HepG2 (cell line): ENCODE data around the gene ITGB5. TPM values are rescaled to one million over a fixed set of nuclear protein-coding genes. Genes with fewer than 3 reads are reported as not detected.
"Not testable (repeated sequence)": the region's sequence is repeated elsewhere in the genome, so short reads cannot be mapped to it uniquely, and the experiment has no call there.

ENCODE experiments used
- ATAC-seq: fragments of 200-7000 bp; cut with Tn5 transposase; 3 replicates; pipeline ENCODE4 v1.9.1; 2020; ENCODE audit warnings: mild to moderate bottlenecking, moderate library complexity
- BruUV-seq: library from RNA; stranded (reverse); fragments of 400-500 nt; replicated peaks from 2 replicates; lab custom pipeline; 2021; lab: Mats Ljungman, UMichigan
- CTCF ChIA-PET: fragments of 300-600 bp; formaldehyde crosslinking; extraction: SDS; loops from one replicate; lab custom pipeline; 2021; ENCODE audit warnings: low total read pairs, inconsistent platforms, low intra/inter-chr PET ratio; lab: Yijun Ruan, JAX
- POLR2A ChIA-PET: fragments of 350-600 bp; sonication (Branson Sonifier 250); formaldehyde crosslinking; loops from one replicate; lab custom pipeline; 2020; ENCODE audit warnings: antibody characterized with exemption, inconsistent platforms; lab: Yijun Ruan, JAX
- DNase-seq: peaks from one replicate; pipeline ENCODE4 v3.0.0-alpha.2; 2015; ENCODE audit warnings: low spot score
- FAIRE-seq: peaks from 3 replicates; lab custom pipeline; 2011; peaks lifted over from hg19 to GRCh38; lab: Jason Lieb, UNC
- H2AFZ ChIP-seq: one replicate; pipeline ENCODE4 v1.6.1; 2011; ENCODE audit warnings: low read length, inconsistent platforms
- H3K27ac ChIP-seq: fragments of 300-600 bp; 3 replicates; pipeline ENCODE4 v1.8.0; 2011; ENCODE audit warnings: mixed run types, mild to moderate bottlenecking, mixed read lengths, low read length, inconsistent platforms; ENCODE audit not compliant: insufficient read depth; ENCODE audit errors: extremely low read length
- H3K27me3 ChIP-seq, 2 experiments: fragments of 200-600 bp in 1 of 2; 2 replicates in 1 of 2; 3 replicates in 1 of 2; pipeline versions ENCODE4 v1.6.0 to v1.8.0; 2011; ENCODE audit warnings: low read length in 2 of 2, mild to moderate bottlenecking in 2 of 2, moderate library complexity in 2 of 2, inconsistent platforms in 1 of 2; ENCODE audit not compliant: insufficient read depth in 2 of 2, control insufficient read depth in 1 of 2
- H3K36me3 ChIP-seq, 2 experiments: fragments of 200-600 bp in 1 of 2; replicated peaks in 1 of 2; 2 replicates in 1 of 2; 3 replicates in 1 of 2; pipeline versions ENCODE4 v1.5.1 to v1.8.0; 2011; ENCODE audit warnings: low read length in 2 of 2, inconsistent platforms in 1 of 2; ENCODE audit not compliant: insufficient read depth in 2 of 2, control insufficient read depth in 1 of 2
- H3K4me1 ChIP-seq: 2 replicates; pipeline ENCODE4 v1.5.1; 2012; ENCODE audit warnings: low read length, inconsistent platforms; ENCODE audit not compliant: insufficient read depth
- H3K4me2 ChIP-seq: 2 replicates; pipeline ENCODE4 v1.6.0; 2011; ENCODE audit warnings: low read depth, low read length, inconsistent platforms
- H3K4me3 ChIP-seq, 3 experiments: fragments of 200-600 bp in 1 of 3; sonication (generic), shearing (Covaris generic) in 1 of 3; replicated peaks in 1 of 3; 2 replicates each; pipeline ENCODE4 v1.5.1; 2011 to 2016; ENCODE audit warnings: low read length in 3 of 3, inconsistent platforms in 2 of 3, low read depth in 2 of 3, mild to moderate bottlenecking in 2 of 3, control low read depth in 1 of 3, mixed read lengths in 1 of 3; ENCODE audit not compliant: insufficient read depth in 1 of 3
- H3K79me2 ChIP-seq: one replicate; pipeline ENCODE4 v1.6.1; 2011; ENCODE audit warnings: low read length, inconsistent platforms; ENCODE audit not compliant: insufficient read depth
- H3K9ac ChIP-seq: 2 replicates; pipeline ENCODE4 v1.6.0; 2011; ENCODE audit warnings: mild to moderate bottlenecking, low read depth, low read length, inconsistent platforms; ENCODE audit not compliant: insufficient read depth
- H3K9me3 ChIP-seq: 2 replicates; pipeline ENCODE4 v1.5.1; 2012; ENCODE audit warnings: mild to moderate bottlenecking, low read length
- H4K20me1 ChIP-seq: 2 replicates; pipeline ENCODE4 v1.6.0; 2011; ENCODE audit warnings: inconsistent platforms, mild to moderate bottlenecking, low read length, moderate library complexity; ENCODE audit not compliant: insufficient read depth
- CBX5 ChIP-seq: sonication (generic); formaldehyde crosslinking; IDR thresholded peaks from 2 replicates; pipeline ENCODE4 v1.4.0; 2020; ENCODE audit warnings: missing genetic modification reagents, borderline replicate concordance
- SRSF1 ChIP-seq: fragments of 200-400 bp; formaldehyde crosslinking; optimal IDR thresholded peaks from 2 replicates; pipeline ENCODE3; 2017; ENCODE audit warnings: mild to moderate bottlenecking, low read depth, low read length, moderate library complexity
- TEAD3 ChIP-seq: optimal IDR thresholded peaks from 2 replicates; pipeline ENCODE3; 2016; ENCODE audit warnings: borderline replicate concordance
- ZBTB38 ChIP-seq: sonication (generic); formaldehyde crosslinking; IDR thresholded peaks from 2 replicates; pipeline ENCODE4 v1.5.1; 2020; ENCODE audit warnings: mild to moderate bottlenecking, missing genetic modification reagents
- ZNF432 ChIP-seq: sonication (generic); formaldehyde crosslinking; IDR thresholded peaks from 2 replicates; pipeline ENCODE4 v1.5.0; 2020; ENCODE audit warnings: missing genetic modification reagents, mild to moderate bottlenecking, borderline replicate concordance
- WGBS: methylation state at CpG from one replicate; pipeline ENCODE4 v1.1.6; 2017; ENCODE audit warnings: low lambda C conversion rate; 5-methylcytosine and 5-hydroxymethylcytosine counted together
- in situ Hi-C: cut with HindIII; loops from 2 replicates; pipeline ENCODE4 v1.10.0; 2017; ENCODE audit warnings: low pct_unique_long_range_greater_than_20kb; ENCODE audit not compliant: extremely low pct_ligation_motif_present
- intact Hi-C: fragments of 100-400 bp; cut with micrococcal nuclease; formaldehyde crosslinking; loops from one replicate; pipeline ENCODE4 v1.10.0; 2022; ENCODE audit not compliant: unreplicated experiment
- polyA plus RNA-seq, 8 experiments: library from polyadenylated mRNA; depleted of rRNA in 3 of 8; stranded (reverse) in 7 of 8; unstranded in 1 of 8; fragments of >200 nt; fragmentation: Illumina TruSeq in 4 of 8; extraction: Trizol in 4 of 8; gene quantifications; 2 replicates each; pipeline versions ENCODE4 v1.2.1 to v1.2.3, GENCODE V29; 2011 to 2016; ENCODE audit warnings: low read depth in 4 of 8, missing spikeins in 1 of 8, mixed read lengths in 1 of 8; ENCODE audit not compliant: insufficient read depth in 1 of 8
- total RNA-seq, 5 experiments: library from RNA; depleted of rRNA; stranded (reverse); fragments of >200 nt; fragmentation: Illumina TruSeq; extraction: Trizol; gene quantifications; 2 replicates each; pipeline ENCODE4 v1.2.3, GENCODE V29; 2016; ENCODE audit warnings: low read depth in 1 of 5
- TF ChIP-seq, protein P1 (sequence below): sonication (generic); formaldehyde crosslinking; IDR thresholded peaks from 2 replicates; pipeline ENCODE4 v1.5.0; 2020; ENCODE audit warnings: mild to moderate bottlenecking, missing genetic modification reagents, moderate library complexity
- TF ChIP-seq, protein P2 (sequence below): sonication (generic); formaldehyde crosslinking; IDR thresholded peaks from 2 replicates; pipeline ENCODE4 v1.4.0; 2020; ENCODE audit warnings: missing genetic modification reagents
- TF ChIP-seq, protein P3 (sequence below): sonication (generic); formaldehyde crosslinking; IDR thresholded peaks from 2 replicates; pipeline ENCODE4 v1.9.0; 2021; ENCODE audit warnings: missing genetic modification reagents, mild to moderate bottlenecking, borderline replicate concordance

Gene ITGB5
- total and polyA plus RNA-seq, 2 of the 13 experiments (the other 11 are each of a cell fraction or from before 2014, with no cell fraction given) = 74.1 to 343 TPM

DNA sequence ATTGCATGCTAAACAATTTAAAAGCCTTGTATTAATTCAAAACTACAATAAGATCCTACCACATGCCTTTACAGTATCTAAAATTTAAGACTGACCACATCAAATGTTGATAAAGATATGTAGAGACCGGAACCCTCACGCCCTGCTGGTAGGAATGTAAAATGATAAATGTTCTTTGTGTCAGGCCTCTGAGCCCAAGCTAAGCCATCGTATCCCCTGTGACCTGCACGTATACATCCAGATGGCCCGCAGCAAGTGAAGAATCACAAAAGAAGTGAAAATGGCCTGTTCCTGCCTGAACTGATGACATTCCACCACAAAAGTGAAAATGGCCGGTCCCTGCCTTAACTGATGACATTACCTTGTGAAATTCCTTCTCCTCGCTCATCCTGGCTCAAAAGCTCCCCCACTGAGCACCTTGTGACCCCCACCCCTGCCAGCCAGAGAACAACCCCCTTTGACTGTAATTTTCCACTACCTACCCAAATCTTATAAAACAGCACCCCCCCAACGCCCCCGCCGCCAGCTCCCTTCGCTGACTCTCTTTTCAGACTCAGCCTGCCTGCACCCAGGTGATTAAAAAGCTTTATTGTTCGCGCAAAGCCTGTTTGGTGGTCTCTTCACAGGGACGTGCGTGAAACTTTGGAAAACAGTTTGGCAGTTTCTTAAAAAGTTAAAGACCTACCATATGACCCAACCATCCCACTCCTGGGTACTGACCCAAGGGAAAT, 59.5 kb downstream of the ITGB5 start:
- Histone ChIP-seq H3K79me2 (peaks cover 13% of the 10 kb centered on the region), H3K36me3 (peaks cover 23 to 61% of the 10 kb centered on the region in 2 experiments), H3K4me1 (peaks cover 56% of the 10 kb centered on the region)
- in situ Hi-C loops, H3K27me3 ChIP-seq, H3K9me3 ChIP-seq, intact Hi-C loops, H4K20me1 ChIP-seq, CTCF ChIA-PET, DNase-seq, H3K4me2 ChIP-seq, H3K27ac ChIP-seq, H3K9ac ChIP-seq, H3K4me3 ChIP-seq, H2AFZ ChIP-seq, BruUV-seq: not testable (repeated sequence)
- TF ChIP-seq, protein P1, sequence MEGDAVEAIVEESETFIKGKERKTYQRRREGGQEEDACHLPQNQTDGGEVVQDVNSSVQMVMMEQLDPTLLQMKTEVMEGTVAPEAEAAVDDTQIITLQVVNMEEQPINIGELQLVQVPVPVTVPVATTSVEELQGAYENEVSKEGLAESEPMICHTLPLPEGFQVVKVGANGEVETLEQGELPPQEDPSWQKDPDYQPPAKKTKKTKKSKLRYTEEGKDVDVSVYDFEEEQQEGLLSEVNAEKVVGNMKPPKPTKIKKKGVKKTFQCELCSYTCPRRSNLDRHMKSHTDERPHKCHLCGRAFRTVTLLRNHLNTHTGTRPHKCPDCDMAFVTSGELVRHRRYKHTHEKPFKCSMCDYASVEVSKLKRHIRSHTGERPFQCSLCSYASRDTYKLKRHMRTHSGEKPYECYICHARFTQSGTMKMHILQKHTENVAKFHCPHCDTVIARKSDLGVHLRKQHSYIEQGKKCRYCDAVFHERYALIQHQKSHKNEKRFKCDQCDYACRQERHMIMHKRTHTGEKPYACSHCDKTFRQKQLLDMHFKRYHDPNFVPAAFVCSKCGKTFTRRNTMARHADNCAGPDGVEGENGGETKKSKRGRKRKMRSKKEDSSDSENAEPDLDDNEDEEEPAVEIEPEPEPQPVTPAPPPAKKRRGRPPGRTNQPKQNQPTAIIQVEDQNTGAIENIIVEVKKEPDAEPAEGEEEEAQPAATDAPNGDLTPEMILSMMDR = peak; percentile 41
- TF ChIP-seq ZBTB38 (CRISPR knock-in tag) (0 out of 2 replicates have a peak, but pooled peaks have one; percentile 35), TEAD3 (peak; percentile 98)
- POLR2A ChIA-PET = interaction anchor here (0.6 to 1.4 kb wide), 3 partner anchors 9 to 15 kb away, joined by 3 to 4 read pairs (median 3); no protein-coding TSS in a partner anchor
- ATAC-seq = peak; percentile 68; the same call in 2 of the 3 replicates
- WGBS = 96% methylated on average over 15 of the region's 15 CpGs
- FAIRE-seq = peak; percentile 12

DNA sequence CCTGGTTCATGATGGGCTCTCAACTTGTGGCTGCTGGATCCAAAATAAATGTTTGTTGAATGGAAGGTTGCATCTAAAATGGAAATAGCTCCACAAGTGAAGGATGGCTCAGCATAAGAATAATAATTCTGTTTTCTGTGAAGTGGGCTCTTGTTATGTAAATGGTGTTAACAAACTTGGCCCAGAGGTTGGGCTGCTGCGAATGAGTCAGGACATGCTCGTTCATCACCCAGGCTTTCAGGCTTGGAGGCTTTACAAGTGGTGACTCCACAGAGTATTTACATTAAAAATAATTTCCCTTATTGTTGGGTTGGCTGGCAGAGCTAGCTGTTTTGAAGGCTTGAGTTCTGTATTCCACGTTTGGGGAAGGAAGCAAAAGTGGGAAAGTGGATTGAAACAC, 60.5 kb downstream of the ITGB5 start:
- no peaks in the 10 kb centered on the region for H3K27me3 ChIP-seq
- H3K36me3 ChIP-seq = peaks cover 21 to 59% of the 10 kb centered on the region in 2 experiments
- no peaks in the 10 kb centered on the region for H4K20me1 ChIP-seq
- H2AFZ ChIP-seq = no peak overlapping the region
- H3K9me3 ChIP-seq = no peaks in the 10 kb centered on the region
- ATAC-seq (no peak), FAIRE-seq (no peak), DNase-seq (no peak)
- no TSS peak for BruUV-seq
- no peak overlapping the region for H3K4me2 ChIP-seq
- H3K4me1 ChIP-seq = peaks cover 47% of the 10 kb centered on the region
- ChIA-PET CTCF (no interaction called here), POLR2A (interaction anchor here (1.4 kb wide), 1 partner anchor 10 kb away, joined by 3 read pairs; no protein-coding TSS in a partner anchor)
- H3K79me2 ChIP-seq = peaks cover 5% of the 10 kb centered on the region
- intact Hi-C loops (no loop called here), in situ Hi-C loops (no loop called here)
- H3K27ac ChIP-seq = no peak overlapping the region
- no peak overlapping the region for H3K9ac ChIP-seq
- 95% methylated on average over 3 of the region's 3 CpGs for WGBS
- no peak overlapping the region for H3K4me3 ChIP-seq
- TF ChIP-seq ZBTB38 (CRISPR knock-in tag) (no peak), ZNF432 (CRISPR knock-in tag) (no peak), CBX5 (no peak), SRSF1 (no peak)
- TF ChIP-seq, protein P2, sequence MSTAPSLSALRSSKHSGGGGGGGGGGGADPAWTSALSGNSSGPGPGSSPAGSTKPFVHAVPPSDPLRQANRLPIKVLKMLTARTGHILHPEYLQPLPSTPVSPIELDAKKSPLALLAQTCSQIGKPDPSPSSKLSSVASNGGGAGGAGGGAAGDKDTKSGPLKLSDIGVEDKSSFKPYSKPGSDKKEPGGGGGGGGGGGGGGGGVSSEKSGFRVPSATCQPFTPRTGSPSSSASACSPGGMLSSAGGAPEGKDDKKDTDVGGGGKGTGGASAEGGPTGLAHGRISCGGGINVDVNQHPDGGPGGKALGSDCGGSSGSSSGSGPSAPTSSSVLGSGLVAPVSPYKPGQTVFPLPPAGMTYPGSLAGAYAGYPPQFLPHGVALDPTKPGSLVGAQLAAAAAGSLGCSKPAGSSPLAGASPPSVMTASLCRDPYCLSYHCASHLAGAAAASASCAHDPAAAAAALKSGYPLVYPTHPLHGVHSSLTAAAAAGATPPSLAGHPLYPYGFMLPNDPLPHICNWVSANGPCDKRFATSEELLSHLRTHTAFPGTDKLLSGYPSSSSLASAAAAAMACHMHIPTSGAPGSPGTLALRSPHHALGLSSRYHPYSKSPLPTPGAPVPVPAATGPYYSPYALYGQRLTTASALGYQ (CRISPR knock-in tag) = no peak
- TF ChIP-seq, protein P1 = no peak
- TF ChIP-seq, protein P3, sequence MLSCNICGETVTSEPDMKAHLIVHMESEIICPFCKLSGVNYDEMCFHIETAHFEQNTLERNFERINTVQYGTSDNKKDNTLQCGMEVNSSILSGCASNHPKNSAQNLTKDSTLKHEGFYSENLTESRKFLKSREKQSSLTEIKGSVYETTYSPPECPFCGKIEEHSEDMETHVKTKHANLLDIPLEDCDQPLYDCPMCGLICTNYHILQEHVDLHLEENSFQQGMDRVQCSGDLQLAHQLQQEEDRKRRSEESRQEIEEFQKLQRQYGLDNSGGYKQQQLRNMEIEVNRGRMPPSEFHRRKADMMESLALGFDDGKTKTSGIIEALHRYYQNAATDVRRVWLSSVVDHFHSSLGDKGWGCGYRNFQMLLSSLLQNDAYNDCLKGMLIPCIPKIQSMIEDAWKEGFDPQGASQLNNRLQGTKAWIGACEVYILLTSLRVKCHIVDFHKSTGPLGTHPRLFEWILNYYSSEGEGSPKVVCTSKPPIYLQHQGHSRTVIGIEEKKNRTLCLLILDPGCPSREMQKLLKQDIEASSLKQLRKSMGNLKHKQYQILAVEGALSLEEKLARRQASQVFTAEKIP (CRISPR knock-in tag) = no peak
